ENCODE results near the gene ADAMTSL1.

ADAMTSL1 gene

GRCh38 chr9:18504707-18505106 lies 30.8 kb downstream of the ADAMTSL1 start:
- no peak for DNase-seq

GRCh38 chr9:18507151-18507550 lies 33.2 kb downstream of the ADAMTSL1 start:
- DNase-seq = no peak

GRCh38 chr9:18516514-18516913 lies 42.6 kb downstream of the ADAMTSL1 start:
- no peak for DNase-seq

- DNase-seq = no peak
Observed at GRCh38 chr9:18516965-18517364, 43.0 kb downstream of the ADAMTSL1 start.

GRCh38 chr9:18520416-18521047 lies 46.6 kb downstream of the ADAMTSL1 start:
- DNase-seq = no peak

- no peak for DNase-seq
Observed at GRCh38 chr9:18526685-18527084, 52.7 kb downstream of the ADAMTSL1 start.

- DNase-seq = no peak
Observed at GRCh38 chr9:18531136-18532065, 57.4 kb downstream of the ADAMTSL1 start.

- DNase-seq = no peak
Observed at GRCh38 chr9:18534611-18535010, 60.7 kb downstream of the ADAMTSL1 start.

- DNase-seq = no peak
Observed at GRCh38 chr9:18536554-18536953, 62.6 kb downstream of the ADAMTSL1 start.

GRCh38 chr9:18539203-18539693 lies 65.3 kb downstream of the ADAMTSL1 start:
- DNase-seq = no peak

- no peak for DNase-seq
Observed at GRCh38 chr9:18542837-18543405, 69.0 kb downstream of the ADAMTSL1 start.

- DNase-seq = no peak
Observed at GRCh38 chr9:18543406-18544192, 69.6 kb downstream of the ADAMTSL1 start.

- no peak for DNase-seq
Observed at GRCh38 chr9:18544456-18544855, 70.5 kb downstream of the ADAMTSL1 start.

GRCh38 chr9:18545636-18546360 lies 71.8 kb downstream of the ADAMTSL1 start:
- no peak for DNase-seq

- DNase-seq = no peak
Observed at GRCh38 chr9:18548456-18548855, 74.5 kb downstream of the ADAMTSL1 start.

GRCh38 chr9:18549772-18550171 lies 75.8 kb downstream of the ADAMTSL1 start:
- no peak for DNase-seq

GRCh38 chr9:18550286-18550685 lies 76.3 kb downstream of the ADAMTSL1 start:
- DNase-seq = no peak

- no peak for DNase-seq
Observed at GRCh38 chr9:18554244-18554643, 80.3 kb downstream of the ADAMTSL1 start.

- no peak for DNase-seq
Observed at GRCh38 chr9:18555105-18555883, 81.3 kb downstream of the ADAMTSL1 start.

- DNase-seq = no peak
Observed at GRCh38 chr9:18564018-18564880, 90.3 kb downstream of the ADAMTSL1 start.

Measured in T-helper 1 cell (primary cell).